HG03442 (cell line): ENCODE measurements around the gene ZBP1.
A peak's percentile ranks its signal among the peaks of the same experiment; 100 is the strongest.

Experiments used
- ATAC-seq: cut with Tn5 transposase; IDR thresholded peaks from one replicate; pipeline ENCODE4 v1.9.1; 2021; ENCODE audit warnings: mild to moderate bottlenecking, moderate library complexity; ENCODE audit not compliant: unreplicated experiment

ZBP1 gene

DNA sequence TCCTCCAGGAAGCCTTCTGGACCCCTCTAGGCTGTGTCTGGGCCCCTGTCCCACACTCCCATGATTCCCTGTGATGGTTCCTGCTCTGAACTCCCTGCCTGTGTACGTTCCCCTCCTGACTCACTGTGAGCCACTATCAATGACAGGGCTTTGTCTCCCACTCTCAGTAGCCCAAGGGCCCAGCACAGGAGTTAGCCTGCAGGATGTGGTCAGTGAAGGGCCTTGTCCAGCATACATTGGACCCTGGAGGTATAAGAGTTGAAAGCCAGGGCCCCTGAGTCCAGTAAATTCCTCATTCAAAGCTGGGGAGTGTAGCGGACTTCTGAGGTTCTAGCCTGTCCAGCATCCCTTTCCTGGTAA is 19.0 kb downstream of the ZBP1 start:
- no peak for ATAC-seq

DNA sequence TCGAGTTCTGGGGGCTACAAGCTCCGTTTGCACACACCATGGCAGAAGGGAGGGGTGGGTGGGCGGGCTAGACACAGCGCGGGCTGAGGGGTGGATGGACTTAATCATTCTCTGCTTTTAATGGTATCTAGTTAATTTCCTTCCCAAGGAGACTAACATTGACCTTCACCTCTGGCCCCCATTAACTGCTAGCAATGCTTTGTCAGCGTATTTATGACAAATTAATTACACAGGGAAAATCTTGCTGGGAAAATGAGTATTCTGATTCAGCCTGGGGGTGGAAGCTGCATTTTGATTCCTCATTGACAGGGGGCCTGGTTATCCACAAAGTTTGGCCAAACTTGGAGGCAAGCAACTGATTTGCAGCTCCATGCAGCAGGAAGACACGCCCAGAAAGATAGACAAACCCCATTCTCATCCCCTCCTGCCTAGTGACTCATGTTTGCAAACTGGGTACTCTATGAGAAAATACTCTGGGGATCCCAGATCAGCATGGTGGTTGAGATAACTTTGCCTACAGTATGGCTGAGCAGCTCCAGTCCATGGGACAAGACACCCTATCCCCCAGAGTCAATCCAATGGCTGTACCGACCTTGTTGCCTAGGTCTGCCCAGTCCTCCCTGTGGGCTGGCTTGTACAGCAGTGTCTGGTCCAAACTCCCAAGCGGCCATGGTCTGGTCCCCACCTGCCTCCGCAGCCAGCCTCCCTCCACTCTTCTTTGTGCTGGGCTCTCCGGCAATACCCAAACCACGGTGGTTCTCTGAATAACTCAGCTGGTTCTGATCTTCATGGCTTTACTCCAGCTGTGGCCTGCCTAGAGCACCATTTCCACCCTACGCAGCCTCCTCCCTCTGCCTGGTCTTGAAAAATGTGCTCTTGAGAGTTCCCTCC is 19.7 kb downstream of the ZBP1 start:
- ATAC-seq = peak; percentile 51

DNA sequence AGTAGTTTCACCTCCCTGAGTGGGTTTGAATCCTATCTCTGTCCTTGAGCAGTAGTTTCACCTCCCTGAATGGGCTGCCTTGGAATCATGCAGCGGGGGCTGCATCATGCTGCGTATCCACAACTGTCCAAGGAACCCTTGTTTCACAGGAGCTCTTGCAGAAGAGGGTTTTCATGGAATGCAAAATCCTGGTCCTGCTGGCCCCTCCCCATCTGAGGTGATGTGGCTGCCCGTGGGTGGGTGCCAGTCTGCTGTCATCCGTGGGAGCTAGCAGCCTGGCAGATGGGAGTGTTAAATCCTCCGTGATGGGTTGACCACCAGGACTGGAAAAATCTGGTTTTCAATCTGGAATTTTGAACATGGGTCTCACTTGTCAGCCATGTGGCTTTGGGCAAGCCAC is 21.7 kb downstream of the ZBP1 start:
- no peak for ATAC-seq

DNA sequence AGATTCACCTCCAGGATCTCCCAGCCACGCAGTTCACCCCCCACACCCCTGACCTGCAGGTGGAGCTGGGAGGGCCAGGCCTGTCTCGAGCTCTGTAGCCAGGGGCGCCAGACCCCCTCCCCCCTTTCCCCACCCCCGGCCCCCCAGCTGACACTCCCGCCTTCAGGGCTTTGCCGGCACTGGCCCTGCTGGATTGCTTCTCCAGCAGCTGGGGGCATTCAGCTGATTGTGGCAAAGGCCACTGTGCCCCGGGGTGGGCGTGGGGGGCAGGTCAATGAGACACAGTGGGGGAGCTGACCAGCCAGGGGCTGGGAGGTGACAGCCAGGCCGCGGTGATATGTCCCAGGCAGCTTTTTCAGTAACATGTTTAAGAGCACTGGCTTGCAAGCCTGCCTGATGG is 22.2 kb downstream of the ZBP1 start:
- ATAC-seq = no peak

DNA sequence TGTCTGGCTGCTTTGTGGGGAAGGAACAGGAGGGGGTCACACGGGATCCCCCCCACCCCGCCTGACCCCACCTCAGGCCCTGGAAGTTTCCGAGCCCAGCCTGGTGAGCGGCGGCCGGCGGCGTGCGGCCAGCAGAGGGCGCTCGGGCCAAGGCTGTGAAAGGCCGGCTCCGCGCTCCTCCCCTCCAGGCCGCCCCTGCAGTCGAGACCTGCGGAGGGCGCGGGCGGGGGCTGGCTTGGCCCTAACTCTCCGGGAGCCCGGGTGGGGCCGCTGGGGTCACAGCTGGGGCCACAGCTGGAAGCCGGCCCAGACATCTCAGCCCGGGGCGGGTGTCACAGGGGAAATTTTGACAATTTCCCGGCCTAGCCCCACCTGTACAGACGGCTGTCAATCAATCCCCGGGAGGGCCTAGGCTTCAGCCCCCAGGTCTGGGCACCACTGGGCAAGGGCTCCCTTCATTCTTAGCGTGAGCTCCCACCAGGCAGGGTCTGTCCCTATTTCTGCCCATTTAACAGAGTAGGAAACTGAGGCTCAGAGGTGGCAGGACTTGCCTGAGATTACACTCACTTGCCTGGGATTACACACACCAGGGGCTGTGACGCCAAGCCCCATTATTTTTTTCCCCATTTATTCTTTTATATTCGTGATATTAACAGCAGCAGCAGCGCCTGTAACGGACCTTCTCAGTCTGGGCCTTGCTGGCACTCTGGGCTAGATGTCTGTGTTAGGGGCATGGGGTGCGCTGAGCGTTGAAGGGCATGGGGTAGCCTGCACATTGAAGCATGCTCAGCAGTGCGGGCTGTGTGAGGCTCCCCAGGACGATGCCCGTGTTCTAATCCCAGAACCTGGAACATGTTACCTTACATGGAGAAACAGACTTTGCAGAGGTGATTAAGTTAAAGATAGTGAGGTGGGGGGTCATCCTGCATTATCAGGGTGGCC is 23.0 kb downstream of the ZBP1 start:
- no peak for ATAC-seq

DNA sequence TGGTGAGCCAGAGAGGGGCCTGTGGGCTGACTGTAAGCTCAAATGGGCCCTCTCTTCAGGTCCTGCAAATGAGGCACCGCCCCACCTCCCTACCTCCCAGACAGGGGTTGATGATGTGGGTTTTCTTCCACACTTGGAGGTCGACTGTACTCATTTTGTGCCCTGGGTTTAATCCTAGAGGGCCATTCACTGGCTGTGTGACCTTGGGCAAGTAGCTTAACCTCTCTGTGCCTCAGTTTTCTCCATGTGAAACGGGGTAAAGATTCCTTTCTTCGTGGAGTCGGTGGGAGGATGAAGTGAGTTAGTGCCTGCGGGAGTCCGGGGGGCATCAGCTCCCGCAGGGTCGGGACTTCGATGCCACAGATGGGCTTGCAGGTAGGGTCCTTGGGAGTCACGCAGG is 23.9 kb downstream of the ZBP1 start:
- no peak for ATAC-seq

DNA sequence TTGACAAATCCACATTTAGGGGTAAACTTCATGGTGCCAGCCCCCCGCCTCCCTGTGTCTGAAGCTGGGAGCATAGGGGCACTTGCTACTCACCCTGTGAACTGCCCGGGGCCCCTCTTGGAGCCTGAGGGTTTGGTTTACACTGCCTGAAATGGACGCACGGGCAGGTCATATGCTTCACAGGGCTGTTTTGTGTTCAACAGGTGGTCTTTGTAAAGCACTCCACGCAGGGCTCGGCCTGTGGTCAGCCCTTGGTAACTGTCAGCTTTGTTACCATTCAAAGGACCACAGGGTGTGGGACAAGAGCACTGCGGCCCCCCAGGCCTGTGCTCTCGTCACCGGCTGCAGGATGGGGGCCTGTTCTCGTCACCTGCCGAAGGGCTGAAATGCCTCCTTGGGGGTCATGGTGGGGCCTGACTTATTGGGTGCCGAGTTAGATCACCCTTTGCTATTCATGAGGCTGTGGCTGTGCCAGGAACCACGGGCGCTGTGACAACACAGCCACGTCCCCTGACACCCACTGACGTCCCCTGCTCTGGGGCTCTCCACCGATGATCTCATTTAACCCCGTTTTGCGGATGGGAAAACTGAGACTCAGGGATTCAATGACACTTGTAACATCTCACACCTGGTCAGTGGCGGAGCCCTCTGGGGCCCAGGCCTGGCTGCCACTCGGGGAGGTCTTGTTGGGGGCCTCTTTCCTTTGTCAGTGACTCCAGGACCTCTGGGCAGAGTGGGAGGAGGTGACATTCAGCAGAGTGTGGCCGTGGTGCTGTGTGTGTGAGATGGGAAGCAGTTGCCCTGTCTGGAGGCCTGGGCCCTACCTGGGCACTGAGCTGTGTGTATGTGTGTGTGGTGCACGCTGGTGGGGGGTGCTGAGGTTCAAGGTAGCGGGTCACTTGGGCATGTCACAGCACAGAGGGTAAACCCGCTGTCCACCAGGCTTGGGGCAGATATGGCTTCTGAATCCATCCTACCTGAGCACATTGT is 24.9 kb downstream of the ZBP1 start:
- no peak for ATAC-seq

DNA sequence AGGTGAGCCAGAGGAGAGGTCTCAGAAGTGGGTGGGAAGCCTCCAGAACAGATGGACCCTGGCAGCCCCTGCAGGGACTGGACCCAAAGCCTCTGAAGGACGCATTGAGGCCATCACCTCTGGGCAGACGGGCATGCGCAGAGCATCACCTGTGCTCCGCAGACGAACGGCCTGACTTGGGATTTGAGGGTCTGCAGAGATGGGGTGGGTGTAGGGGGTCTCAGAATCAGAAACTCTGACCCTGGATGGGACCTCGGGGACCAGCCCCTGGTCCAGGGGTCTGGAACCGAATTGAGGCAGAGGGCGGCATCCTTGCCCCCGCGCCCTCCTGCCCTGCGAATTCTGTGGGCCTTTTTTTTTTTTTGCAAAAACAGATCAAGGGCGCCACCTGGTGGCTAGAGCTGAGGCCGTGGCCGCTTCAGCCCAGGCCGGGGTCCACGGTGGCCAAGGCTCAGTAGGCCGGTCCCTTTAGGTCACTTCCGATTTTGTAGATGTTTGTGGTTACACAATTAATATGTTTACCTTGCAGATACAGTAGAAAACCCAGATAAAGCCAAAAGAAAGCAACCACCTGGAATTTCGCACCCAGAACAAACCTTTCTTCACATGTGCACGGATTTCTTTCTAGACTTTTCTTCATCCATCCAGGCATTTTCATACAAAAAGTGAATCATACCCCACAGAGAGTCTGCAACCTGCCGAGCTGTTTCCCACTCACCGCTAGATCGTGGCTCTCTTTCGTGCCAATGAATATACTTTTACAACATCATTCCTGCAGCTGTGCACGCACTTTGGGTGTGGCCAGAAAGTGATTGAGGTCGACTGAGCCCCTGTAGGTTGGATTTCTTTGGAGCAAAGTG is 25.9 kb downstream of the ZBP1 start:
- ATAC-seq = no peak

DNA sequence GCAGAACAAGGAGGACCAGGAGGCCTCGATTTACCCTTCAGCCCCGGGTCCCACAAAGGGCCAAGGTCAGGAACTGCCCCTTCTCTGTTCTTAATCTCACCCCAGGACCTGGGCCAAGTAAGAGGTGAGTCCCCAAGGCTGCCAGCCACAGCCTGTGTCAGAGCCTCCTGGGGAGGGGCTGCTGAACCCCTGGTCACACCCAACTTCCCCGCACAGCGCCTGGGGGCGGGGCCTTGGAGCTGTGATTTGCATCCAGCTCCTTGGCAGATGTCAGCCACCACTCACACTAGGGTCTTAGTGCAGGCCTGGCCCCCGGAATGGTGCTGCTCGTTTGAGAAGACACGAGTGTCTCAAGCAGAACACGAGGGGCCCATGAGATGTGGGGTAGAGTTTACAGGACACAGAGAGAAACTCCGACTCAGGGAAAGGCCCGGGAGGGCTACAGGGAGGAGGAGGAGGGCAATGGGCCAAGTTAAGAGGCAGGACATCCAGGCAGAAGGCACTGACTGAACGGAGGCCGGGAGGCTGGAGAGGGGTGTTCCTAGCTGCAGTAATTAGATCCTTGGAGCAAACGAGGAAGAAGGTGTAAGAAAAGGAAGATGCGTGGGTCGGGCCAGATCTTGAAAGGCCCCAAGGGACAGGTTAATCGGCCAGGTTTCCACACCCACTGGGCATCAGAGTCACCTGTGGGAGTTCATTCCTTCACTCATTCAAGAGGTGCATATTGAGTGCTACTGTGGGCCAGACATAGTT is 26.9 kb downstream of the ZBP1 start:
- ATAC-seq = no peak

DNA sequence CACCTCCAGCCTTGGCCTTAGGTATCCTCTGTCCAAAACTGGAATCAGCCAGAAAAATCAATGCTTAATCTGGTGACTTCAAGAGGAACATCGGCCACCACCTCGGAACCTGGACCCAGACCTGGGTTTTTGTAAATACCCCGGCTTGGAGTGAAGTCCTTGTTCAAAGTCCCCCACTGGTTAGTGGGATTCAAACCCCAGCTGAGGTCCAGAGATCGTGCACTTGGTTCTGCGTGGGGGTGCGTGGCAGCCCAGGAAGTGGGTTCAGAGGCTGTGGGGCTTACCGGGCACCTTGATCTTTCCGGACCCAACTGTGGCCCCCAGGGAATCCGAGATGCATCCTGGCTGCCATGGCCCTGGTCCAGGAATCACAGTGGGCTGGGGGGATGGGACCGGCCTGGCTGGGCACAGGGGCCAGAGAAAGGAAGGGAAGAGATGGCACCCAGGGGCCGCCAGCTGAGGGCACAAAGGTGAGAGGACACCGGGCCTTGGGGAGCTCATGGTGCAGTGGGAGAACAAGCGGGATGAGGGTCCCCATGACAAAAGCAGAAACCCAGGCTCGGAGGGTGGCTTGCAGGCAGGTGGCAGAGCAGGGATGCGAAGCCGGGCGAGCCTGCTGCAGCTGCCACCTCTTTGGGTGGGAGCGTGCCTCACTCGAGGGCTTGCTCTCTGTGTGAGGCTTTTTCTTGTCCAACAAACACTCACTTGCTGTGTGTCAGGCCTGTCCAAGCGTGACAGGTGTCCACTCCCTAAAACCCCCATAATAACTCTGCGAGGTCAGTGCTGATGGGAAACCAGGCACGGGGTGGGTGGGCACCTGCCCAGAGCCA is 27.7 kb downstream of the ZBP1 start:
- no peak for ATAC-seq

DNA sequence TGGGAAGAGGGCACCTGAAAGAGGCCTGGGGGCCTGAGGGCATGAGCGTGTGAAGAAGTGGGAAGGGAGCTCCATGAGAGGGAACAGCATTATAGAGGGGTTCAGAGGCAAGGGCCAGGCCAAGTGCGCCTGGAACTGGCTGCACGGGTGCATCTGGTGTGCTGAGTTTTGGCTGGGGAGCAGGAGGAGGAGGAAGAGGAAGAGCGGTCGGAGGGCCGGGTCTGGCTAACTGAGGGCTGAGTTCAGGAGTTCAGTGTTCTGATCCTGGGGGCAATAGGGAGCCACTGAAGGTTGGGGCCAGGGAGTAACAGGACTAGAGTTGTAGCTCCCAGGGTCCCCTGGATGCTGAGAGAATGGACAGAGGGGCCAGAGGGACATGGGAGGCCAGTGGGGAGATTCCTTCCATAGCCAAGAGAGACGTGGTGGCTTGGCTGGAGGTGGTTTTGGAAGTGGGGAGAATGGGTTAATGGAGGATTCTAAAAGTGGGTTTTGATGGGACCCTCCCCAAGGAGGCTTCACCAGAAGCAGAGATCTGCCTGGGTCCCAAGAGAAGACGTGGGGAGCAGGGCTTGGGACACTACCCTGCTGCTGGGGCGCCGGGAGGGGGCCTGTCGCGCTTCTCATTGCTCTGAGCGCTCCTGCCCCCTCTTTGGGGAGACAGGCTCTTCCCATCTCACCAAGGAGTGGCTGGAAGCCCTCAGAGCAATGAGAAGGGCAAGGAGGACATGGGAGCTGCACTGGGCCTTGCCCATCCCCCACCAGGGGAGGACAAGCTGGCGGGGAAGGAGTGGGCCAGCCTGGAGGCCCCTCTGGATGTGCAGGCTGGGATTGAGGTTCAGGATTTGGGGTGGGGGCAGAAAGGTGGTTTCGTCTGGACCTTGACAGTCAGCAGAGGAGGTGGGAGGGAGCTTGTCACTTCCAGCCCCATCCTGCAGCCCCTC is 28.7 kb downstream of the ZBP1 start:
- ATAC-seq = no peak

DNA sequence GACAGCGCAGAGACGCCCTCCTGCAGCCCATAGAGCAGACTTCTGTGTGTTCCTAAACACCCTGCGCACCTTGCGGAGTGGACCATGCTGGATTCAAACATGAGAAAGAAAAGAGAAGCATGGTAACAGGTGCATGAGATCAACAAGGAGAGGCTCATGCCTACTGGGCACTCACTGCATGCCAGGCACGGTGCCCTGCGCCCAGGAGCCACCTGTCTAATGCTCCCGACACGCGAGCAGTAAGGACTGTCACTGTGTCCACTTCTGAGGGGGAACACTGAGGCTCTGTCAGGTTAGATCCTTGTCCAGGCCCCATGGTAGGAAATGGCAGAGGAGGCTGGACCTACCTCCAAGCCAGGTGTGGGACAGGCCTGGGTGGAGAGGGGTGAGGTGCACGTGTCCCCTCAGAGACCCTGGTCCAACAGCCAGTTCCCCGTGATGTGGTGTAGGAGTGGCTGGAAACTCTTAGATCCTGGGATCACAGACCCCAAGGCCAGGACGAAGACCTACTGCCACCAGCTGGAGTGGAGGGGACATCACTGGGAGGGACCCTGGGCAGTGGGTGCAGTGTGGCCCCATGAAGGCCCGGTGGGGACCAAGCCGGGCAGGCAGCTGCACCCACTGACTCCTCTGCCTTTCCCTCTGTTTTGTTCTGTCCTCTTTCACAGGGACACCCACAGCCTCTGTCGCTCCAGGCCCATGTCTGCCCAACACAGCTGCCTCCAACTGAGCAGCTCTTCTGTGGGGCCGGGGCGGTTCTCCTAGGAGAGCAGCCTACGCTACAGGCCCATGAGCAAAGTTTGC is 29.5 kb downstream of the ZBP1 start:
- ATAC-seq = no peak

DNA sequence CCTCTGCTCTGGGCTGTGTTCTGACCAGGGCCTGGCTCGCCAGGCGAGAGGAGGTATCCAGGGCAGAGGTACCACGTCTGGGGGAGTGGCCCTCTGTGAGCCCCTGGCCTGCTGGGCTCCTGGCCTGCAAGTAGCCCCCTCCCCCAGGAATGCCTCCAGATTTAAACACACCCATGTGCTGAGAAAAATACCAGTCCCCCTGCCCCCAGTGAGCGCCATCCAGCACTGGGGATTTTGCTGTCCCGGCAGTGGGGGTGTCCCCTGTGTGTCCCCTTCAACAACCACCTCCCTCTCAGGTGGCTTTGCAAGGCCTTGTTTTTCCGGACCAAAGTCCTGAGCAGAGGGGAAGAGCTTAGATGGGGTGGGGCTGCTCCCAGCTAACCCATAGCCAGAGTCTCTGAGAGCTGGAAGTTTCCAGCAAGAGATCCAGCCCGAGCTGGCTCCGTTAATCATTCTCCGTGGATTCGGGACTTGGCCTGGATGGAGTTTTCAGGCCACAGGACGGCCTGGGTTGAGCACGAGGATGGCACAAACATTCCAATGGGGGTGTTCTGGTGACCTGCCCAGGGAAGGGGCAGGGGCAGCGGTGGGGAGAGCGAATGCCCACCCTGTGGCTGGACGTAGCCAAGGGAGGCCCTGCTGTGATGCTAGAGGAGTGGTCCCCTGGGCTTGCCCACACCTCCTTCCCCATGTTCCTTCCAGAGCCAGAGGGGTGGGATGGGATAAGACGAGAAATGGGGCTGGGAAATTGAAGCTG is 30.3 kb downstream of the ZBP1 start:
- ATAC-seq = no peak

DNA sequence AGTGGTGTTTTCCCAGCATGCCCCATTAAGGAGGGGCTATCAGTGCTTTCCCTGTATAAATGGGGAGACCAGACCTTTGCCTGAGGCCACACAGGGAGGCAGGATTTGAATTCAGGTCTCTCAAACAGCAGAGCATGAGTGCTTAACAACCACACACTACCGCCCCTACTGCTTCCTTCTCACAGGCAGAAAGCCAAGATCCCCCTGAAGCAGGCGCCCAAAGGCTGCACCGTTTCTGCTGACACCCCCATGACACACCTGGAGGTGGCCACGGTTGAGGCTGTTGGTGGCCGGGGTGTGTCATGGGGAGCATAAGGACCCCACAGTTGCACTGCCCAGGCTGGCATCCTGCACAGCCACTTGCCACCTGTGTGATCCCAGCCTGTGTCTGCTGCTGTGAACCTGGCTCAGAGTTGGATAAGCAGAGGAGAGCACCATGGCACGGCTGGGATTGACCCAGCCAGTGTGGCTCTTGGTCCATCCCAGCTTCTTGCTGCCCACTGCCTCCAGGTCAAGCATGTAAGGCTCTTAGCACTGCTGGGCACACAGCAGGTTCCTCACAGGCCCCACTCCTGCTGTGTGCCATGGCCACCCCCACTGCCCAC is 31.0 kb downstream of the ZBP1 start:
- ATAC-seq = no peak

DNA sequence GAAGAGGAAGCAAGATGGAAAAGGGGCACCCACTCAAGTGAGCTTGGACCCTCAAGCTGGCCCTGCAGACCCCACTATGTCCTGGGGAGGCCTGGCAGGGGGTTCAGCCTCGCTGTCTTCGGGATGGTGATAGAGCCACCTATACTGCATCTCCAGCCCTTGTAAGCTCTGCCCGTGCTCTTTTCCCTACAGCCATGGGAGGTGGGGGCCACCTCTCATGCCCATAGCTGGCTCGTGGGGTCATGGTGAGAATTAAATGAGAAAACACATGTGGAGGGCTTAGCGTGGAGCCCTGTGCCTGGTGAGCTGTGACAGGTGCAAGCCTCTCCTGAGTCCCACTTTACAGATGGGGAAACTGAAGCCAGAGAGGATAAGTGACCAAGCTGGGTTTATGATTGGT is 31.6 kb downstream of the ZBP1 start:
- ATAC-seq = no peak
